ENCODE results near the gene SUPT6H.

Gene SUPT6H

GRCh38 chr17:28661635-28662526 lies at the start of gene SUPT6H, which contains the start of gene SDF2:
TSS of gene SUPT6H (plus strand) at chr17:28662205. CDS start at chr17:28673402, 11,197 bp downstream.
TSS of gene SDF2 (minus strand) at chr17:28661906. CDS start at chr17:28661876, 30 bp downstream.
- DNase-seq (ENCODE audit: low read depth in 3 of 3, low spot score in 1 of 3), result peak; percentile 66 to 95 (median 80)

- DNase-seq (ENCODE audit: low read depth in 3 of 3, low spot score in 1 of 3), result no peak
Measured at GRCh38 chr17:28612531-28612930, 49.5 kb upstream of the SUPT6H start.

GRCh38 chr17:28612936-28613872 lies 48.8 kb upstream of the SUPT6H start:
- DNase-seq (ENCODE audit: low read depth in 3 of 3, low spot score in 1 of 3), result peak in 1 of 3 donors; percentile 16

DNA sequence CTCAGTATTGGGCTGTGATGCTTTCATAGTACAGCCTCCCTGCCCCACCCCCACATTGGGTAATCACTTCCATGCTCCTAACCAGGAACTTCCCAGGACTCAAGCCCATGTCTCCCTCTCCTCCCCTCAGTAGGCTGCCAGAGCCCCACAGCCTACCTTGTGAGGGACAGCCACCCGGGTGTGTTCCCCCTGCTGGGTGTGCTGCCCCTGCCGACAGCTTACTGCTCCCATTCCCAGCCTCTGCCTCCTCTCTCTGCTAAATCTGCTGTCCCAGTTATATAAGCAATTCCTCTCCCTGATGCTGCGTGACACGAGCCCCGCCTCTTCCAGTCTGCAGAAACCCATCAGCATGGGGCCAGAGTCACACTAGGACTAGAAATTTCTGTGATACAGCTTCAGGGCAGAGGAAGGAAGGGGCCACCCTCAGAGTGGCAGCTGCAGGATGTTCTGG lies 48.0 kb upstream of the SUPT6H start, which contains the start of gene RSKR:
RSKR (minus strand) TSS at position 255 of the 451 bp plus-strand sequence; CDS start at position 231, 24 bp downstream.
- no peak for DNase-seq (ENCODE audit: low read depth in 3 of 3, low spot score in 1 of 3)

DNA sequence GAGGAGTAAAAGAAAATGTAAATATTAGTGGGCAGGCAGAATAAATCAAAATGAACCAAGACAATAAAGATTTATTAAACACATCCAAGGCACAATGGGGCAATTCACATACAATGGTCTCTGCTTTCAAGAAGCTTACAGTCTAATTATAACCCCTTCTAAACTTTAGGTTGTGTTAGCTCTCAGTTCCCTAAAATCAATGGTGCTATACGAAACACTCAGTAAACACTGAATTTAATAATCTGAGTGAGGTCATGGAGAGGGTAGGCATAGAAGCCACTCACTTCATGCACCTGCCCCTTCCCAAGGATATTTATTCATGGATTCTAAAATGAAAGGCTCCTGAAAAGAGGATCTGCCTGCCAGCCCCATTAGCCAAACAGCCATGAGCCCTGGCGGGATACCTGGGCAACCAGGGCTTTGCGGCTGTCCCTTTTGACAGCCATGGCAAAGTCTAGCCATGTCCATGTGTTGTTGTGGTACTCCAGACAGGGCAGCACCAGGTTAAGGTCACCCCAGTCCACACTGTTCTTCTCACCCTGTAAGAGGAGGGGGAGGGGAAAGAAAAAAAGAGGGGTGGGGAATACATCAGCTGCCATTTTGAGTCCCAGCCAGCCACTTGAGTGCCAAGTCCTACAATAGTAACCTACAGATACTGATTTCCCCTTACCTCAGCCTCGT lies 46.6 kb upstream of the SUPT6H start:
- no peak for DNase-seq (ENCODE audit: low read depth in 3 of 3, low spot score in 1 of 3)

DNA sequence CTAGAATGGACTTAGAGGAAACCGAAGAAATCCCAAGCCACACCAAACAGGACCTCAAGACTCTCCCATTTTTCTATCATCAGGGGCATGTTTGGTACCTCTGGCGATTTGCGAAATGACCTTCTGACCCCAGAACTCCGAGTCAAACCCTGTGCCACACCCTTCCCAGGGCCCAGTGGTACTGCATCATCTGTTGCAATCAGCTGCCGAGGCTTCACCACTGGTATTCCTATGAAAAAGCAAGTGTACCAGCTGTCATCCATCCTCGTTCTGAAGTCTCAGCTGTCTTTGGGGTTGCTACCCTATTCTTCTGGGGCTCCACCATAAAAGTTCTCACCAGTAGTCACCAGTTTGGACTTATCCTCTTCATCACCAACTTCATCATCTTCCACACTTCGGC lies 45.7 kb upstream of the SUPT6H start:
- no peak for DNase-seq (ENCODE audit: low read depth in 3 of 3, low spot score in 1 of 3)

GRCh38 chr17:28618464-28618863 lies 43.5 kb upstream of the SUPT6H start:
- DNase-seq (ENCODE audit: low read depth in 3 of 3, low spot score in 1 of 3), result no peak

DNA sequence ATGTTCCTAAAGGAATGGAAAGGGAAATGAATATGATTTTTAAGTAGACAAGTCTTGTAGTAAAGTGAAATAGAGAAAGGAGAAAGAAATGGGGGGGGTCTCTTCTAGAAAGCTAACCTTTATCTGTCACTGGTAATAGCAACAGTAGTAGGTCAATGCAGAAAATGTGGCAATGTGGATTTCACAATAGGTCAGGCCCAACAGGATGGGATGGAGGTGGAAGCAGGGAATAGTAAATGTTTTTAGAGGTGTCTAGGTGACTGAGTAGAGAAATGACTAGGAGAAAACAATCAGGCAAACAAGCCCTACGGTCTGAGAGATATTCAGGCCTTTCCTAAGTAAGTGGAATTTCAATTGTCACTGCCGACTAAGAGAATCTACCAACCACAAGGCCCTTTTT lies 42.0 kb upstream of the SUPT6H start:
- DNase-seq (ENCODE audit: low read depth in 3 of 3, low spot score in 1 of 3), result no peak

DNA sequence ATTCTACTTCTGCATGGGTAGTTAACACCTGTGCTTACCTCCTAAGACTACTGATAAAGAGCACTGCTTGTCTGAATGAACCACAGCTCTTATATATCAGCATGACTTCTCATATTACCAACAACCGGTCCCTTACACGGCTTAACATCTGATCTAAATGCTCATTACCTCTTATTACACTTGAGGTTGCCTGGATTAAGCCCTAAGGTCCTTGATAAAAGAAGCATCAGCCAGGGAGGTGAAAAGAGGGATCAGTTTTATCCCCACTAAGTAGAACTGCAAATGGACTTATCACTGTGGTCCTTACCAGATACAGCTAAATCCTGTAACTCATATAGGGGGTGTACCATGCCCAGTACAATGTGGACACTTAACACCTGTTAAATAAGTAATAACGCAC lies 39.8 kb upstream of the SUPT6H start:
- no peak for DNase-seq (ENCODE audit: low read depth in 3 of 3, low spot score in 1 of 3)

GRCh38 chr17:28623696-28624095 lies 38.3 kb upstream of the SUPT6H start:
- no peak for DNase-seq (ENCODE audit: low read depth in 3 of 3, low spot score in 1 of 3)

DNA sequence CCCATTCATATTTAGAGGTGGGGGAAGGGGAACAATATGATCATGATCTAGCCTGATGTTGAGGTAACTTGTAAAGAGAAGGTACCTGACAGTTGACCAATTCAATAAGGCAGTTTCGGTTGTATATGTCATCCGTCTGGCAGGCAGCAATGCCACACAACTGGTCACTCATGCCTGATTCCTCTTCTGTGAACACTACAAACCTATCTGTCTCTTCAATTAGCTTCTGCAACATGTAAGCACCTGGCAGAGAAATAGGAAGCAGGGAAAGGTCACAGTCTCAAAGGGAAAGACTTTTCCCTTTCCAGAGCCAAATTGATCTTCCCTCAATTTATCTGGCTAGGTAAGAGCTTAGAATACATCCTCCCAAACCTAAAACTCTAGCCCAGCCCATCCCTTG lies 37.9 kb upstream of the SUPT6H start:
- no peak for DNase-seq (ENCODE audit: low read depth in 3 of 3, low spot score in 1 of 3)

- no peak for DNase-seq (ENCODE audit: low read depth in 3 of 3, low spot score in 1 of 3)
Measured at GRCh38 chr17:28626818-28627217, 35.2 kb upstream of the SUPT6H start.

DNA sequence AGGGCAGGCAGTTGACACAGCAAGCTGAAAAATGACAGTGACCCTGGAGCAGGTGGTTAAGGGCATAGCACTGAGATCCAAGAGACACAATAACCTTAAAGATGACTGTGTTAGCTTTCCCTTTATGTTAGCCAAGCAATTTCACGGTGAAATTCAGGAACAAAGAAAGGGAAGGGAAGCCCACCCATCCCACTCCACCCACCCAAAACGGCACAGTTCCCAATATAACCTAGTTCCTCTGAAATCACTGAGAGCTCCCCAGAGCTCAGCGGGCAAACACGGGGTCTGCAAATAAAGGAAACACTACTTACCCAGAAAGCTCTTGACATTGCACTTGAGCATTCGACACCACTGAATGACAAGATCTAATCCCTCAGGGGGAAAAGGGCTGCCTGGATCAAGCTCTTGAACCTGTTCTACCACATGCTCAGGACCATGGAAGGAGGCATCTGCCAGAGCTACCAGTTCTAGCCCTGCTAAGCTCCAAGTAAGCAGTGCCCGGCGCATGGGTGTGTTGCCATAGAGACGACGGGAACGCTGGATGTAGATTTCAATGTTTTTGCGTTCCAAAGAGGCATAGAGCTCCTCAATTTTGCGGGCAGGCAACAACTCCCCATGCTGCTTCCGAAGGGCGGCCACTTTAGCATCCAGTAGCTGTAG lies 27.7 kb upstream of the SUPT6H start:
- DNase-seq (ENCODE audit: low read depth in 3 of 3, low spot score in 1 of 3), result no peak

GRCh38 chr17:28635506-28635905 lies 26.5 kb upstream of the SUPT6H start:
- no peak for DNase-seq (ENCODE audit: low read depth in 3 of 3, low spot score in 1 of 3)

DNA sequence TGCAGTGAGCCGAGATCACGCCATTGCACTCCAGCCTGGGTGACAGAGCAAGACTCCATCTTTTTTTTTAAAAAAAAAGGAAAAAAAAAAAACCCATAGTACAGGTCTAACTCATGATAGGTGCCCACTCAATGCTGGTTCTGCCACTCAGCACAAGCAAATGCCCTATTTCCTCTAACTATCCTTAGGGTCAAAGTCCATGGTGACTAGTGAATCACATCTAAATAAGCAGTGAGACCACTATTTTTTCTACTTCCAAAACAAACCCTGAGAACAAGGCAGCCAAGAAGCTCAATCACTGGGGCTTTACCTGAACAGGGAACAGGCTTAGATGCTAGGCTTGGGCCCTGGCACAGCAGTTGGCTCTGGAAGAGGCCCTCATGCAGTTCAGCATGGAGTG lies 20.4 kb upstream of the SUPT6H start:
- no peak for DNase-seq (ENCODE audit: low read depth in 3 of 3, low spot score in 1 of 3)

GRCh38 chr17:28643983-28644786 lies 17.8 kb upstream of the SUPT6H start:
- DNase-seq (ENCODE audit: low read depth in 3 of 3, low spot score in 1 of 3), result peak in 1 of 3 donors; percentile 15

DNA sequence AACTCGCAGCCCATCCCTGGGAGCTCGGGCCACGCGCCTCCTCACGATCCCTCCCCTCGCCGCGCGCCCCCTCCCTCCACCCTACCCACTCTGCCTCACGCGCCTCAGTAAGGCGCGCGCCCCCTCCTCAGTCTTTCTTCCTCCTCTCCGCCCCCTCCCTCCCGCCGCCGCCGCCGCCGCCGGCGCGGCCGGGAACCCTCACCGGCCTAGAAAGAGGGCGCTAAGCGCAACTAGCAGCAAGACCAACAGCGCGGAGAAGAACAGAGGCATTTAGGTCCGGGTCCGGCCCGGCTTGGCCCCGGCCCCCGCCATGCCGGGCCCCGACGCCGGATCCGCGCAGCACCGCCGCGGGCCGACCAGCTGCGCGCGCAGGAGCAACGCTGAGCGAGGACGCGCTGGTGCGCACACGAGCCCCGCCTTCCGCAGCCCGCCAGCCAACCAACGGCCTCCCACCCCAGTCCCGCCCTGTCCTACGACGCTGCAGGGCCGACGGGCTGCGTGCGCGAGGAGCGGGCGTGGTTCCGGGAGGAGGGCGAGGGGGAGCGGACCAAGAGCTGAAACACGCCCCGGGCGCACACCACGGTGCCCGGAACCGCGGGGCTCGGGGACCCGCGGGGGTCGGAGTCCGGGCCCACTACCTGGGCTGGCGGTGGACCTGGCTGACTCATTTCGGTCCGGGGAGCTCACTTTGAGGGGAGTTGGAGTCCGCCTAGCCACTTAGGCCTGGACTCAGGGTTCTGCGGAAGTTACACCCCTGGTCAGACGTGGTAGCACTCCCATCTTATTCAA lies 17.0 kb upstream of the SUPT6H start, which contains the start of gene BLTP2:
BLTP2 (minus strand) TSS at position 372 of the 789 bp plus-strand sequence; CDS start at position 270, 102 bp downstream.
- peak; percentile 88 to 92 (median 91) for DNase-seq (ENCODE audit: low read depth in 3 of 3, low spot score in 1 of 3)

- DNase-seq (ENCODE audit: low read depth in 3 of 3, low spot score in 1 of 3), result no peak
Measured at GRCh38 chr17:28645576-28645939, 16.4 kb upstream of the SUPT6H start.
